ENCODE data around the gene KIF14.

DNA sequence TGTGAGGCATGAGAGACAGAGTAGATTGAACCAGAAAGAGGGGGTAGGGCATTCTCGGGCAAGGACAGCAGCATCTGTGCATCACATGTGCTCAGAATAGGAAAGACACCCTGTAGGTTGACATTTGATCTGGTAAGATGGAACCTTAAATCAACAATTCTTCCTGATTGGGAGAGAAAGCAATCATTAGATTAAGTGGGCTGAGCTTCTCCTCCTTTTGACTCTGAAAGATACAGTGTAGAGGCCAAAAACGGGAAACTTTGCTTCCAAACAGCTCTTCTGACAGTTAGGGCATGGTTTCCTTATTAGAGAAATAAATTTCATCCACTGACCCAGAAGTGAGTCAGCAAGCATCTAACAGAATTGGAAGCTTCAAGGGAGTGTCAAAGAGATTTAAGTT is 9.7 kb downstream of the KIF14 start:
- TF ChIP-seq, protein P1, sequence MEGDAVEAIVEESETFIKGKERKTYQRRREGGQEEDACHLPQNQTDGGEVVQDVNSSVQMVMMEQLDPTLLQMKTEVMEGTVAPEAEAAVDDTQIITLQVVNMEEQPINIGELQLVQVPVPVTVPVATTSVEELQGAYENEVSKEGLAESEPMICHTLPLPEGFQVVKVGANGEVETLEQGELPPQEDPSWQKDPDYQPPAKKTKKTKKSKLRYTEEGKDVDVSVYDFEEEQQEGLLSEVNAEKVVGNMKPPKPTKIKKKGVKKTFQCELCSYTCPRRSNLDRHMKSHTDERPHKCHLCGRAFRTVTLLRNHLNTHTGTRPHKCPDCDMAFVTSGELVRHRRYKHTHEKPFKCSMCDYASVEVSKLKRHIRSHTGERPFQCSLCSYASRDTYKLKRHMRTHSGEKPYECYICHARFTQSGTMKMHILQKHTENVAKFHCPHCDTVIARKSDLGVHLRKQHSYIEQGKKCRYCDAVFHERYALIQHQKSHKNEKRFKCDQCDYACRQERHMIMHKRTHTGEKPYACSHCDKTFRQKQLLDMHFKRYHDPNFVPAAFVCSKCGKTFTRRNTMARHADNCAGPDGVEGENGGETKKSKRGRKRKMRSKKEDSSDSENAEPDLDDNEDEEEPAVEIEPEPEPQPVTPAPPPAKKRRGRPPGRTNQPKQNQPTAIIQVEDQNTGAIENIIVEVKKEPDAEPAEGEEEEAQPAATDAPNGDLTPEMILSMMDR (IDR thresholded peaks at IDR 0.05 in 4 of 5, conservative IDR thresholded peaks at IDR 0.05 in 1 of 5): no peak
- TF ChIP-seq POLR2A (IDR thresholded peaks at IDR 0.05): no peak
